NCI-H345 treated with DMSO at 0.1 percent for 48 hours (cell line): ENCODE data around the gene PCYT2.
A peak's percentile ranks its signal among the peaks of the same experiment; 100 is the strongest.
"Not testable (repeated sequence)": the region's sequence is repeated elsewhere in the genome, so short reads cannot be mapped to it uniquely, and the experiment has no call there.

ENCODE experiments used
- DNase-seq: peaks from one replicate; lab custom pipeline; 2025; ENCODE audit not compliant: unreplicated experiment; lab: John Stamatoyannopoulos, UW

The PCYT2 gene

DNA sequence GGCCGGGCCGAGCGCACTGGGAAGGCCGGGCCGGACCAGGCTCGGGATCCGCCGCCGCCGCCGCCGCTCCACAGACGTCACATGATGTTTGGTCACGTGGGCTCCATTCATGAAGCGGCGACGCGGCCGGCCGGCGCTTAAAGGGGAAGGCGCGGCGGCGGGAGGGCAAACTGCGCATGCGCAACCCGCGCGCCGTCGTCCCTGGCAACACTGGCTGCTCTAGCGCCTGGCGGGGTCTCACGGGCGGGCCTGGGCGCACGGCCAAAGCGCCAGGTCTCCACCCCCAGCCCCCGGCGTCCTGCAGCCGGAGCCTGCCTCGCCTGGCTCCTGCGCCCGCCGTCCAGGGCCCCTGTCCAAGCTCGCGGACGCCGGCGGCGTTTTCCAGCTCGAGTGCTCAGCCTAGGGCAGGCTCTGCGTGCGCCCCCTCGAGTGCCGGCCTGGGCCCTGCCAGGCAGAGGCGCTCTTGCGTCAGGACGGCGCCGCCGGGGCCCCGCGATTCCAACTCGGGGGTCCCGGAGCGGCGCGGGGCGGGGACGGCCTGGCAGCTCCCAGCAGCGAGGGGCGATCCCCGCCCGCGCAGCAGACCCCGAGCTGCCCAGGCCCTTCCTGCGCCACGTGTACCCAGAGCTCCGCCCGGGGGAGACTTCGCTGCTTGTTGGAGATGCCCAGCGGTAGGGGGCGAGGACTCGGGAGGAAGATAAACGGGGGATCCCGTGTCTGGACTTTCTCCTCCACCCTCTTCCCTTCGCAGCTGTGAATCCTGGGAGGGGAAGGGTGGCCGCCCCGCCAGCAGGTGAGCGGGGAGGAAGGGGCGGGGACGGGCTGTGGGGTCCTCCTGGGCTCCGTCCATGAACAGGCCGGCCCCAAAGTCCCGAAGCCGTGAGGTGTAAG is 16.7 kb upstream of the PCYT2 start, which contains the start of gene MAFG:
Gene MAFG, minus strand, starts transcription at position 83 of the 891 bp plus-strand sequence. CDS start 4,550 bp downstream, outside the sequence.
- peak; percentile 96 for DNase-seq

DNA sequence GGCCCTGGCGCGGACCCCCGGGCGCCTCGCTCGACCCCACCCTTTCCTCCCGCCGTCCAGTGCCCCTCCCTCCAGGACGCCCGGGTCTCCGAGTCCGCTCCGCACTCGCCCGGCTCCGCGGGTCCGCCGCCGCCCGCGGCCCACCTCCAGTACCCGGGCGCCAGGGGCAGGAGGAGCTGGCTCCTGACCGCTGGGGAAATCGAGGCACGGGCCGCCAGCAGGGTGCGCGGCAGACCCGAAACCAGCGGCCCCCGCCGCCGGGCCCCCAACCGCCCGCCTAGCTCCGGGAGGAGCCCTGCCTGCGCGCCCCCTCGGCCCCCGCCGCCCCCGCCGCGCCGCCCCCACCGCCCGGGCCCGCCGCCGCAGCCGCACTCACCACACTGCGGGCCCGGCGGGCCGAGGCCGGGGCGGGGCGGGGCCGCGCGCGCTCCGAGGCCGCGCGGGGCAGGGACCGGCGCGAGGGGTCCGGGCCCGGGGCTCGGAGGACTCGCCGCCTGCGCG is 16.0 kb upstream of the PCYT2 start:
- DNase-seq: no peak

DNA sequence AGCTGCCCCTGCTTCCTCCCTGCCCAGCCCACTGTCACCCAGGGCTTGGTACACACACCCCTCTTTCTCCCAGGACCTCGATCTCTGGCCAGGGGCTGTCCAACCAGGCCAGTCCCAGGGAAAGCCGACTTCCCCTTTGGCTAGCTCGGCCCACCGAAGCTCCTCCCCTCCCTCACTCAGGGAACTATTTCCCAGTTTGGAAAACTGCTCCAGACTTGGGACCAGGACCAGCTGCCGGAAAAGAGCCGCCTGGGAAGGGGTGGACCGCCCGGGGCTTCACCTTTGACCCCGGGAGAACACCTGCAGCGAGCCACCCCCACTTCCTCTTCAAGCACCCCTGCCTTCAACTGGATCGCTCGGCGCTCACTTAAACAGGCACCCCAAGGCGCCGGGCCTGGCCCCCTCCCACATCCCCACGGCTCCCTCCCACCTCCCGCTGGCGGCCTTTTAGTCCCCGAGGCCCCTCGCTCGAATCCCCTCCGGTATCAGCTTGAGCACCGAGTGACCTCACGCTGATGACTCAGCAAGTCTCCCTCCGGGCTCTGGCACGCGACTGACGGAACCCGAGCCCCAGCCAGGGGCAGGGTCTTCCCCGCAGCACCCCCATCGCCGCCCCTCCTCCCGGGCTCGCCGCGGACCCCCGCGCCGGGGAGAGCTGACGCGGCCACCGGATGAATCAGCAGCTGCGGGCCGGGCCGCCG is 15.4 kb upstream of the PCYT2 start:
- peak; percentile 30 for DNase-seq

DNA sequence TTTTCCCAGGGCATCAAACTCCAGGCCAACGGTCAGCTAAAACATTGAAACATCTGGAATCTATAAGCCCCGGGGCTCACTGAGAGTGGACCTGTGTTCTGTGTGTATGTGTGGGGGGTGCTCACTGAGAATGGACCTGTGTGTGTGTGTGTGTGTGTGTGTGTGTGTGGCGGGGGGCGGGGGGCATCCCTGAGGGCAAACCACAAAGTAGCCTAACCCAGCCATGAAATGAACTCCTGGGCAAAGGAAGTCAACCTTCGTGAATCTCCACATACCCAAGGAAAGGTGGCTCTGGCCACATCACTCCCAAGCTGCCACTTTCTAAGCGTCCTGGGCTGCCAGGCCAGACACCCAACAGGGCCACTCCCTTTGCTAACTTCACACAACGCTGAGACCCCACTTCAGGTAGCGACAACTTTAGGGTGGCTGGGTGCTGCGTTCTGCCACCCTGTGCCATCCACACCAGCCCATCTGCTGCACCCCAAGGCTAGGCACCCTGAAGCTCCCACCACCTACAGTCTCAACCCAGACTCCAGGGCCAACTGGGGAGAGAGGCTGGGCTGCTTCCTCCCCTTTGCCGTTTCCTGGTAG is 14.8 kb upstream of the PCYT2 start:
- no peak for DNase-seq

DNA sequence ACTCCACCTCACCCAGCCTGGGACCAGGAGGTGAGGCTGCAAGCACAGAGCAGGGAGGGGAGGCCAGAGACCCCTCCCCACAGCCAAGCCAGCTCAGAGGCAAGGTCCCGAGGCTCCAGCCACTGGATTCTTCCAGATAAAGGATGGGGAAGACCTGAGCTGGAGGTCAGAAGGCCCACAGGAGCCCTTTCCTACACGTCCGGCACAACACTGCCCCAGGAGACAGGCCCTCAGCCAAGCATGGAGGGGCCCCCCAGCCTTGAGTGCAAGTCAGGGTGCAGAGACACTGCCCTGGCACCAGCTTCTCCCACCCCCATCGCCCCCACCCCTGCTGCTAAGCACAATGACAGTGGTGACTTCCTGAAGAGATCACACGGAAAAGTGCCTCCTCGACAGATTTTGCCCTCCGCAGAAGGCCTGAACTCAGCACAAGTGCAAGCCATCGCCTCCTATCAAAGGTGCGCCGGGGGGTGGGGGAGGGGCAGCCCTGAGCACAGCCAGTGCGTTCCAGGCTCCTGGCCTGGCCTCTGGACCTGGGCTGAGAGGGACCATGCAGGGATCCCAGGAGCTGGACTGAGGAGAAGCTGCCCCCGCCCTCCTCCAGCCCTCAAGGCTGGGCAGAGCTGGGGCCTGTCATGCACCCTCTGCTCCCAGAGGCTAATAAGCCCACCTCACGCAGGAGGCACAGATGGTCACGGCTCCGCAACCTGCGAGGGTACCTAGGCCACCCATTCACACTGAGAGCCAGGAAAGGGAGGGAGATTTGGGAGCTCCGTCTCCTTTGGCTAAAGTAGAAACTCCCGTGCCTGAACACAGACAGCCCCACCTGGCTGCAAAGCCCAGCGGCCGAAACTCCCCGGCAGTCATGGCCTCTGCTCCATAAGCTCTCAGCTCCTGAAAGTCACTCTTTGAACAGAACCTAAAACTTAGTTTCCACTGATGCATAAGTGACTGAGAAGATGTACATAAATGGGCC is 13.6 kb upstream of the PCYT2 start:
- no peak for DNase-seq

DNA sequence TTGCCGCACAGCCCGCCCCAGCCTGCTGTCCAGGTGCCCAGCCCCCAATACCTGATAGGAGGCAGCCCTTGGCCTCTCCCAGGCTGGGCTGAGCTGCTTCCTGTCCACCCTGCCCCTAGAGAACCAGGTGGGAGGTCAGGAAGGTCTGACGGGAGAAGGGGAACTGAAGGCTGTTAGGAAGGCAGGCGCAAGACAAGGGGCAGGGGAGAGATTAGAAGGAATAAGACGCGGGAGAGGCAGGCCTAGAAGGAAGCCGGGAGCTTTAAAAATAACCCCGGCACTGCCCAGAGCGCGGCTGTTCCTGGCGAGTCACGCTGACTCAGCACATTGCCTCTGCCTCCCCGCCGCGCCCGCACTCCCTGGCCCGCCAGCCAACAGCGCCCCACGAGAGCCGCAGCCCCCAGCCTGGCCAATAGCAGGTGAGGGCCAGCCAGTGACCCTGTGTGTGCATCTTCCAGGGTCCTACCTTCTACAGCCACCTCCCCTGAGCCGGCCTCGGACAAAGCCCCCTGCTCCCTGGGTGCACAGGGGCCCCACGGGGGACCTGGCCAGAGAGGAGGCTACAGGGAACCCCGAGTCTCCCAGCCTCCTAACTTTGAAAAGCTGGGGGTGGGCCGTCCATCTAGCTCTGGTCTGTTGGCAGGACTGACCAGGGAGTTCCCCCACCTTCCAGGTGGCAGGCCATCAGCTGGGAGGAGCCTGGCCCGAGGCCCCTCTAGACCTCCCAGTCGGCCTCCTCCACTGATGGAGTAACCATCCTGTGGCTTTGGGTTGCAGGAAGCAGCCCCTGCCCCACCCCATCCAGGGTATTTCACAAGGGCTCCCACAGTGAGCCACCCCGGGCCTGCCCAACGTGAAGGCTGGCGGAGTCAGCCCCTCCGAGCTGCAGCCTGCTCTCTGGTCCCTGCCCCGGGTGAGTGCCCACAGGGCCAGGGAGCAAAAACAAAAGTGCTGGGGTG is 12.4 kb upstream of the PCYT2 start:
- DNase-seq: no peak

DNA sequence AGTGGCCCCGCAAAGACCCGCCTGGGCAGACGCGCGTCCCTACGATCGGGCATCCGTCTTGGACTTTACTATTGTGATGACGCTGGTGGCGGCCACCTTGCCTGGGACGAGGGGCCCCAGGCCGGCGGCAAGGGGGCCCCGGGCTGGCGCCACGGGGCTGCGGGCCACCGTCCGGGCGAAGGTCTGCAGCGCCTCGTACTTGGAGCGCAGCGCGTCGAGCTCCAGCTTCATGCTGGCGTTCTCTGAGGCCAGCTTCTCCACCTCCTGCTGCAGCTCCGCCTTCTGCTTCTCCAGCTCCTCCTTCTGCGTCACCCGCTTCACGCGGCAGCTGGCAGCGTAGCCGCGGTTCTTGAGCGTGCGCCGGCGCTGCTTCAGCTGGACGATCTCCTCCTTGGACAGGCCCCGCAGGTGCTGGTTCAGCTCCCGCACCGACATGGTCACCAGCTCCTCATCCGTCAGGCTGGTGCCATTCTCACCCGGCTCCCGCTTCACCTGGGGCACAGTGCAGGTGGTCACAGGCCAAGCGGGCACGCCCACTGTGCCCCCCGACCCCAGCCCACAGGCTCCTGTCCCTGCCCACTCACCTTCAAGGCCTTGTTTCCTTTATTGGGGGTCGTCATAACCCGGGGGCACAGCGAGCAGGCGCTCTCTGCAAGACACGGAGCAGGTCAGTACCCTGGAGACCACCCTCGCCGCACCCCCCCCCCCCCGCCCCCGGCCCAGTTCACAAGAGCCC is 11.5 kb upstream of the PCYT2 start:
- no peak for DNase-seq

DNA sequence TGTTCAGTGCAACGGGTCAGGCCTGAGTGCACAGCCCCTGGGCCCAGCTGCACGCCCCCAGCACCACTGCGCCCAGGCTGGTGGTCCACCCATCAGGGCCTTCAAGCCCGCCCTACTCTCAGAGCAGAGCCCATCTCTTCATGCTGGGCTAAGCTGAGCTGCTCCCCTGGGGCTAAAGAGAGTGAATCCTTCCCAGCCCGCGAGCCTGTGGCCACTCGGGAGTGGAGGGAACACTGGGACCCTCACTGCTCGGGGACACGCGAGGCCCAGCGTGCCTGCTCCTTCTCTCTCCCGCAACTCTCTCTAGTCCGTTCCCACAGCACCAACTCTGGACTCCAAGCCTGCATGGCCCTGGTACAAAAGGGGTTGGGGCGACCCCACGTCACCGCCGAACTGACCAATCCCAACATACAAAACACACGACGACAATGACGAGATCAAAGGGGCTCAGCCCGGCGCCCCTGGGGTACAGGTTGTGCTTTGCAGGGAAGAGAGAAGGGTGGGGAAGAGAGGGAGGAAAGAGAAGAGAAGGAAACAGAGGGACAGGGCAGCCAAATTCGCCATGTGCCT is 10.9 kb upstream of the PCYT2 start:
- DNase-seq: no peak

DNA sequence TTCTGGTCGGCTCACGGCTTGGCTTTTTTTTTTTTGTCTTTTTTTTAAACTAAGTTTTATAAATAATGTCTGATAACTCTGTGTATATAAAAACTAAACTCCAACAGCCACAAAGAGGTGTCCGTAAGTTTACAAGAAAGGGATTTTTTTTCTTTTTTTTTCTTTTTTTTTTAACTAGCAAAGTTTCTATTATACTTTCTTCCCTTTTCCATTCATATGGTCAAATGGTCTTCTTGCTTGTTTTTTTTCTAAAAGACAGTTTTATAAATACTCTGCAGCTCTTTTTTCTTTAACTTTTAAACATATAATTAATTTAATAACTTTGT is 10.3 kb upstream of the PCYT2 start:
- DNase-seq: no peak

DNA sequence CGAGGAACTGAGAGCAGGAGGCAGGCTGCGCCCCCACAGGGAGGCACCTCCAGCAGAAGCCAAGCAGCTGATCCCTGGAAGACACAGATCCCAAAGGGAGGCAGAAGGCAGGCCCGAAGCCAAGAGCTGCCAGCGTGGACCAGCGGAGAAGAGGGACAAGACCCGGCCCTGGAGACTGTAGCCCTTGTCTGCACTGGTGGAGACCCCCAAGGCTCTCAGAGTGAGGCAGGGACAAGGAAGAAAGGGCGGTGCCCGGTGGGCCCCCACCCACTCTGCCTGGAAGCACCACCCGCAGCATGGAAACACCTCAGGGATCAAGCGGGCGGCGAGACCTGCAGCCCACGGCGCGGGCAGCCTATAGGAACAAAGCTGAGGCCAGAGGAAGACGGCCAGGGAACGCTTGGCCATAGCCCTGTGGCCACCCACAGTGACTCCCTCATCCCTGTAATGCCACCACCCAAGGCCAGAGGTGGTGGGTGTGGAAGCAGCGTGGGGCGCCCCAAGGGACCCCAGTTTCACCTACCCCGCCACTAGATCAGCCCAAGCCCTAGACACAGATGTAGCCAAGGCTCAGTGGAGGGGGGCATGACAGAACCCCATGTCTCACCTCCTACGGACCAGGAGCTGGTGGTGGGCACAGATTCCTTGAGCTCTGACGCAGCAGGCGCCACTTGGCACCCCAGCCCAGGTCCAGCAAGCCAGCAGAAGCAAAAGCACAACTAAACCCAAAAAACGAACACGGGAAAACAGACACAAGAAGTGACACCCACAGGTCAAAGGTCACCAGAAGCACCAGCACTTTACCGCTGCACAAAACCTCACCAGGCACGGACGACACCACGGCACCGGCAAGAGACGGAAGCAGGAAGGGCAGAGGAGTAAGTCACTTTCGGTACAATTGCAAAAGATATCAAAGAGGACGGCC is 9.7 kb upstream of the PCYT2 start:
- DNase-seq: no peak

DNA sequence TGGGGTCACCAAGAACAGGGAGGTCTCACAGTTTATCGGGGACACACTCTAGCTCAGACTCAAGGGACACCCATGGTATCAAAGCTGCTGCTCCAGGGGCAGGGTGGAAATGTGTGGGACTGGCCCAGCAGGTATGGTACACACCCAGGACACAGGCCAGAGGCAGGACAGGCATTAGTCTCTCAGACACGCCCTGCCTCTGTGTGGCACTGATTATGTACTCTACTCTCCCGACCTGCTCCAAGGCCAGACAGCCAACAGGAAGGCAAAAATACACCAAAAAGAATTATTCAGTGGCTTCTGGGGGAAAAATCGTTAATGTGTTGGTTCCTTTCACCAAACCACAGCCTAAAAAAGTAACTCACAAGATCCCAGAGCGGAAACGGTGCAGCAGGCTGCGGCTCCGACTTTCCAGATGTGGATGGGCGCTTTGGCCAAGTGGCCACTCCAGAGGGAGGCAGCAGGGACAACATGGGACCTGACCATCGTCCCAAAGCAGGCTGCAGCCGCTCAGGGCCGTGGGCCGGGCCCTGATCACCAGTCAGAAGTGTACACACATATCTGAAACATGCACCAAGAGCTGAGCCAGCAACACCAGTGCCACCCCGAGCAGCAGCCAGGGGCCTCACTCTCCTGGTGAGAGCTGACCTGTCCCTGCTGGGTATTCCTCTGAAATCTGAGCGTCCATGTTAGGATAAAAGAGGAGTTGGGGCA is 7.8 kb upstream of the PCYT2 start:
- no peak for DNase-seq

DNA sequence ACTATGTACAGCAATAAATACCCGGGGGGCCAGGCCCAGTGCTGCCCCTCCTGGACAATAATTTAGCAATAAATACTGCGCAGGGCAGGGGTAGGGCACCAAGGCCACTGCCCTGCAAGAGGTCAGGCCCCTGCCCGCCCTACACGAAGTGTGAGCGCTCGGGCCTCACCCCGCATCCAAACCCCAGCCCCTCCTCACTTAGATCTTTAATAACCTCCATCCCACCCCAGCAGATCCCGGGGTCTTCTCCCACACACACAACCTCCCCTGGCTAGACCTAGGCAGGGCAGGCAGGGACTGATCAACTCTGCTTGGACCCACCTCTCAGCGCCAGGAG is 7.1 kb upstream of the PCYT2 start:
- not testable (repeated sequence) for DNase-seq

DNA sequence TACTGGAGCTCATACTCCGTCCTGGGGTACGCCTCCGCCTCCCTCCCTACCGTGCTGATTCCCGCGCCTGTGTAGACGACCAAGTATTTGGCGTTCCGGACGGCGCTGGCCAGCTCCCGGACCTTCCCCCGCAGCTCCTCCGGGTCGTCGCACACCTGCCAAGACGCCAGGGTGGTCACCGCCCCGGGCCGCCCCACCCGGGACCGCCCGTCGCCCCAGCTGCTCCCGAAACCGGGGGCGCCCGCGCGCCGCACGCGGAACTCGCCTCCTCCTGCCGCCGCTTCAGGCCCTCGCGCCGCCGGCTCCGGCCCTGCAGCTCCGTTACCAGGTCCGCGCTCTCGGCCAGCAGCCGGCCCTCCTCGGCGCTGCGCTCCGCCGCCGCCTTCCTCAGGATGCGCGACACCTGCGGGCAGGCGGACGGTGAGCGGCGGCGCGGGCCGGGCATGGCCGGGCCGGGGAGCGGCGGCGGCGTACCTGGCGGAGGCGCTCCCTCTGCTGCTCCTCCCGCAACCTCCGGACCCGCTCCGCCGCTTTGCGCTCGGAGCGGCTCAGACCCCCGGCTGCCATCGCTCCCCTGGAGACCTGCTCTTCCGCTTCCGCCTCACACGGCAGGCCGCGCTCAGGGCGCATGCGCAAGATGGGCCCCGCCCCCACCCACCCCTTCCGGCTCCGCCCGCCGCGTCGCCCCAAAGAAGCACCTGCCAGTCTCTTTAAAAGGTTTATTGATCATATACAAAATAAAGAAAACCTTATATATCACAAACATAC is 6.5 kb upstream of the PCYT2 start, which contains the start of gene SIRT7:
Gene SIRT7, minus strand, starts transcription at position 612 of the 768 bp plus-strand sequence. Its CDS starts 45 bp downstream, at position 567.
- peak; percentile 83 for DNase-seq

DNA sequence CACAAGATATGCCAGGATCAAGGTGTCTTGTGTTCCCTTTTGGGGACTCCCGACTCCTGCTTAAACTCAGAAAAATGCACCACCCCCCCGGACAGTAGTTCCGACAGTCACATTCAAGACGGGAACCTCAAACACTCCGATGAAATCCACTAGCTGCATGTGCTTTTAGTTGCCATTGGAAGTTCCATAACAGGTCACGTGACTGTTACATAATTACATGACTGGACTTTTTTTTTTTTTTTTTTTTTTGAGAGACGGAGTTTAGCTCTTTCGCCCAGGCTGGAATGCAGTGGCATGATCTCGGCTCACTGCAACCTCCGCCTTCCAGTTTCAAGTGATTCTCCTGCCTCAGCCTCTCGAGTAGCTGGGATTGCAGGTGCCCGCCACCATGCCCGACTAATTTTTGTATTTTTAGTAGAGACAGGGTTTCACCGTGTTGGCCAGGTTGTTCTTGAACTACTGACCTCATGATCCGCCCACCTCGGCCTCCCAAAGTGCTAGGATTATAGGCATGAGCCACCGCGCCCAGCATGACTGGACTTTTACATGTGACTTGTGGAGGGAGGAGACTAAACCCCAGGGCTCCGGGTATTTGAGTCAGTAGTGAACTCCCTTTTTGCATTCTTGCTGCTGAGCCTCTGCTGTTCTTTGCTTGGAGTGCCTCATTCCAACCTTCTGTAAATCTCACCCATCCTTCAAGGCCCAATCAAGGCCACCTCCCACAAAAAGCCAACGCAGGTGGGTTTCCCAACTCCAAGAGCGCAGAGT is 5.2 kb upstream of the PCYT2 start:
- no peak for DNase-seq

DNA sequence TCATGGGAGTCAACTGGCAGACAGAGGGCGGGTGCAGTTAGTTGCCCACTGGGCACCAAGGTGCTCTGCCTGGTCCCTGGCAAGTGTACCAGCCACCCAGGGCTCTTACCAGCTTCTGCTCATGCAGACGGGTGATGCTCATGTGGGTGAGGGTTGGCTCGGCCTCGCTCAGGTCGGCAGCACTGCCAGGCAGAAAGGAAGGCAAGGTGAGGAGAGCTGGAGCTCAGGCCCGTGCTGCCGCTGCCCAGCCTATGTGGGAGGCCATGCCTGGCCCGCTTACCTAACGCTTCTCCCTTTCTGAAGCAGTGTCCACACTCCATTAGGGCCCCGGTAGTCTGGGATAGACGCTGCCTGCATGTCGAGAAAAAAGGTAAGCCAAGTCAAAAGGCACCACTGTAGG is 4.1 kb upstream of the PCYT2 start:
- no peak for DNase-seq
